PC-3 (cell line): ENCODE results near the gene TOX4.

ENCODE experiments used
- CTCF ChIP-seq: fragments of 300-600 bp; sonication (generic); conservative IDR thresholded peaks from 2 replicates; pipeline ENCODE4 v1.5.1; 2017; ENCODE audit warnings: antibody characterized with exemption, low read depth, mild to moderate bottlenecking, low read length
- EZH2 ChIP-seq: fragments of 300-600 bp; sonication (generic); IDR thresholded peaks from one replicate; pipeline ENCODE4 v1.6.1; 2017; ENCODE audit warnings: antibody characterized with exemption, mild to moderate bottlenecking, low read length; ENCODE audit not compliant: unreplicated experiment
- EZH2phosphoT487 ChIP-seq: fragments of 300-600 bp; sonication (generic); IDR thresholded peaks from 2 replicates; pipeline ENCODE4 v1.6.1; 2018; ENCODE audit warnings: mild to moderate bottlenecking, antibody characterized with exemption, low read length, borderline replicate concordance

GRCh38 chr14:21455912-21456667, 20.9 kb upstream of the TOX4 start, which contains the start of gene CHD8:
- TF ChIP-seq CTCF: peak; percentile 81
- no peak for TF ChIP-seq EZH2
- no peak for TF ChIP-seq EZH2phosphoT487
